Measurements from ENCODE around the gene PRLH. TPM values are rescaled to one million over a fixed set of nuclear protein-coding genes. Genes with fewer than 3 reads are reported as not detected.

The PRLH gene
- total and polyA plus RNA-seq, 2 donors (not counting 3 experiments of a cell fraction or from before 2014, with no cell fraction given): not detected

GRCh38 chr2:237551071-237551574, 15.3 kb upstream of the PRLH start:
- dilution Hi-C loops (cut with MboI; ENCODE audit: extremely low pct_ligation_motif_present, low sequenced_read_pairs): no loop called here
- no peak overlapping the region for H3K4me3 ChIP-seq (replicated peaks in 1 of 3; ENCODE audit: insufficient read depth in 1 of 3, low read depth in 1 of 3, low read length in 3 of 3)
- no peaks in the 10 kb centered on the region for H3K79me2 ChIP-seq (ENCODE audit: control insufficient read depth, insufficient read depth, low read length)
- no peak overlapping the region for H3K9ac ChIP-seq (replicated peaks; ENCODE audit: extremely low read depth, insufficient read depth, low read length)
- ChIA-PET CTCF (interaction anchor here (1.3 to 1.7 kb wide), 2 partner anchors 12 to 130 kb away, joined by 3 to 4 read pairs; no protein-coding TSS in a partner anchor), POLR2A (no interaction called here)
- no peaks in the 10 kb centered on the region for H3K9me1 ChIP-seq (replicated peaks; ENCODE audit: control insufficient read depth, extremely low read depth, insufficient read depth, low read length)
- FAIRE-seq (no peak), DNase-seq (ENCODE audit: low read depth, low spot score) (no peak)
- TF ChIP-seq EZH2 (IDR thresholded peaks at IDR 0.05; ENCODE audit: borderline replicate concordance, low read depth, low read length, severe bottlenecking) (no peak), MAX (IDR thresholded peaks at IDR 0.05; ENCODE audit: insufficient read depth, insufficient read length) (no peak), POLR2AphosphoS5 (IDR thresholded peaks at IDR 0.05; ENCODE audit: insufficient read depth, low read depth, low read length) (no peak), POLR2A (IDR thresholded peaks at IDR 0.05; ENCODE audit: low read depth, low read length) (no peak), GATA2 (IDR thresholded peaks at IDR 0.05; ENCODE audit: insufficient read depth, insufficient read length, low read depth, low read length) (no peak), FOS (IDR thresholded peaks at IDR 0.05; ENCODE audit: borderline replicate concordance, insufficient read depth, low read length) (no peak), JUN (IDR thresholded peaks at IDR 0.05; ENCODE audit: borderline replicate concordance, insufficient read depth, insufficient read length, low read depth) (no peak), MYC (IDR thresholded peaks at IDR 0.05; ENCODE audit: low read depth, low read length) (no peak)
- TF ChIP-seq, protein P1, sequence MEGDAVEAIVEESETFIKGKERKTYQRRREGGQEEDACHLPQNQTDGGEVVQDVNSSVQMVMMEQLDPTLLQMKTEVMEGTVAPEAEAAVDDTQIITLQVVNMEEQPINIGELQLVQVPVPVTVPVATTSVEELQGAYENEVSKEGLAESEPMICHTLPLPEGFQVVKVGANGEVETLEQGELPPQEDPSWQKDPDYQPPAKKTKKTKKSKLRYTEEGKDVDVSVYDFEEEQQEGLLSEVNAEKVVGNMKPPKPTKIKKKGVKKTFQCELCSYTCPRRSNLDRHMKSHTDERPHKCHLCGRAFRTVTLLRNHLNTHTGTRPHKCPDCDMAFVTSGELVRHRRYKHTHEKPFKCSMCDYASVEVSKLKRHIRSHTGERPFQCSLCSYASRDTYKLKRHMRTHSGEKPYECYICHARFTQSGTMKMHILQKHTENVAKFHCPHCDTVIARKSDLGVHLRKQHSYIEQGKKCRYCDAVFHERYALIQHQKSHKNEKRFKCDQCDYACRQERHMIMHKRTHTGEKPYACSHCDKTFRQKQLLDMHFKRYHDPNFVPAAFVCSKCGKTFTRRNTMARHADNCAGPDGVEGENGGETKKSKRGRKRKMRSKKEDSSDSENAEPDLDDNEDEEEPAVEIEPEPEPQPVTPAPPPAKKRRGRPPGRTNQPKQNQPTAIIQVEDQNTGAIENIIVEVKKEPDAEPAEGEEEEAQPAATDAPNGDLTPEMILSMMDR (IDR thresholded peaks at IDR 0.05; ENCODE audit: extremely low read depth in 1 of 2, insufficient read depth in 1 of 2, low read depth in 1 of 2, low read length in 2 of 2): no peak
- H3K36me3 ChIP-seq (ENCODE audit: control insufficient read depth in 2 of 2, extremely low read depth in 1 of 2, insufficient read depth in 2 of 2, low read length in 2 of 2): no peaks in the 10 kb centered on the region
- no peak overlapping the region for H3K4me2 ChIP-seq (ENCODE audit: insufficient read depth, low read length)
- BruUV-seq (replicated peaks): no TSS peak
- no peaks in the 10 kb centered on the region for H3K9me3 ChIP-seq (replicated peaks; ENCODE audit: control insufficient read depth, insufficient read depth, low read length)
- no peaks in the 10 kb centered on the region for H4K20me1 ChIP-seq (replicated peaks; ENCODE audit: control insufficient read depth, extremely low read depth, insufficient read depth, low read length)
- no peak overlapping the region for H2AFZ ChIP-seq (ENCODE audit: low read depth, low read length)
- peaks cover 0 to 2% of the 10 kb centered on the region in 2 experiments for H3K27me3 ChIP-seq (ENCODE audit: control insufficient read depth in 2 of 2, insufficient read depth in 2 of 2, low read length in 2 of 2)
- intact Hi-C loops (cut with micrococcal nuclease): no loop called here
- no peaks in the 10 kb centered on the region for H3K4me1 ChIP-seq (ENCODE audit: control insufficient read depth, extremely low read depth, insufficient read depth, low read length)
- H3K27ac ChIP-seq (ENCODE audit: insufficient read depth, low read depth, low read length): no peak overlapping the region

Data from endothelial cell of umbilical vein (primary cell).